PFSK-1 (cell line): ENCODE data around the gene HHLA2.

Experiments
- FOXP2 ChIP-seq: optimal IDR thresholded peaks from 2 replicates; pipeline ENCODE3; 2011; ENCODE audit warnings: borderline replicate concordance, control low read depth, inconsistent platforms; ENCODE audit not compliant: insufficient read depth; ENCODE audit errors: extremely low read length, extremely low read depth
- POLR2AphosphoS5 ChIP-seq: IDR thresholded peaks from 2 replicates; pipeline ENCODE4 v1.6.1; 2012; ENCODE audit warnings: low read depth, mild to moderate bottlenecking, control low read depth, low read length, moderate library complexity
- REST ChIP-seq, 2 experiments: IDR thresholded peaks; 2 replicates each; pipeline versions ENCODE4 v1.6.1 to v1.8.0; 2011 to 2012; ENCODE audit warnings: low read depth in 2 of 2, low read length in 2 of 2, control low read depth in 1 of 2, inconsistent platforms in 1 of 2, mild to moderate bottlenecking in 1 of 2, moderate library complexity in 1 of 2; ENCODE audit not compliant: insufficient read depth in 1 of 2
- SIN3A ChIP-seq: IDR thresholded peaks from 2 replicates; pipeline ENCODE4 v1.6.1; 2012; ENCODE audit warnings: mild to moderate bottlenecking, low read length, moderate library complexity, borderline replicate concordance; ENCODE audit not compliant: insufficient read depth
- TAF1 ChIP-seq: IDR thresholded peaks from 2 replicates; pipeline ENCODE4 v1.6.1; 2012; ENCODE audit warnings: low read length, control low read depth, borderline replicate concordance; ENCODE audit not compliant: insufficient read depth

Gene HHLA2

DNA sequence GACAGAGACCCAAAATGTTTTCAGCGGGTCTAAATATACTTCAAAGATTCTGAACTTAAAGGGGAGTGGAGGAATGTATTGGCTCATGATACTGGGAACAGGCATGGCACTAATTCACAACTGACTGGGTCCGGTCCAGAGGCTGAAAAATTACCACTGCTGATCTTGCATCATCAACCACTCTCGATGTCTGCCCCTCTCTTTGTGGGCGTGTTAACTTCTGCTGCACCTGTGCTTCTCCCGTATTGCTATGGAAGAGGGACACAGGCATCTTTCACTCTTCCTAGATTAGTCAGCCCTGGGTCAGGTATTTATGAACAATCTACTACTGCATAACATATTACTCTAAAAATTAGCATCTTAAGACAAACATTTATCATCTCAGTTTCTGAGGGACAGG, 33.2 kb downstream of the HHLA2 start:
- TF ChIP-seq FOXP2 (no peak), REST (IDR thresholded peaks at IDR 0.05; ENCODE audit: insufficient read depth in 1 of 2, low read depth in 2 of 2, low read length in 2 of 2) (no peak), TAF1 (no peak), SIN3A (no peak), POLR2AphosphoS5 (no peak)

DNA sequence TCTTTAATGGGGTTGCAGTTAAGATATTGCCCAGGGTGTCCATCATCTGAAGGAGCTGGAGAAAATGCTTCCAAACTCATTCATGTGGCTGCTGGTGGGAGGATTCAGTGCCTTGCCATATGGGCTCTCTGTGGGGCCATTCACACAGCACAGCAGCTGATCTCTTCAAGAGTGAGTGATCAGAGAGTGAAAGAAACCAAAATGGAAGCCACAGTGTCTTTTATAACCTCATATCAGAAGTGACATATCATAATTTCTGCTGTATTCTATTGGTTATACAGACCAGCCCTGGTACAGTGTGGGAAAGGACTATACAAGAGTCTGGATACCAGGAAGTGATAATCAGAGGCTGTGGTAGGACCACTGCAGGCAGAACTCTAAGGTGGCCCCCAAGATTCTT, 33.6 kb downstream of the HHLA2 start:
- no peak for TF ChIP-seq REST (IDR thresholded peaks at IDR 0.05; ENCODE audit: insufficient read depth in 1 of 2, low read depth in 2 of 2, low read length in 2 of 2)
- TF ChIP-seq POLR2AphosphoS5, result no peak
- TF ChIP-seq SIN3A, result no peak
- no peak for TF ChIP-seq FOXP2
- no peak for TF ChIP-seq TAF1

DNA sequence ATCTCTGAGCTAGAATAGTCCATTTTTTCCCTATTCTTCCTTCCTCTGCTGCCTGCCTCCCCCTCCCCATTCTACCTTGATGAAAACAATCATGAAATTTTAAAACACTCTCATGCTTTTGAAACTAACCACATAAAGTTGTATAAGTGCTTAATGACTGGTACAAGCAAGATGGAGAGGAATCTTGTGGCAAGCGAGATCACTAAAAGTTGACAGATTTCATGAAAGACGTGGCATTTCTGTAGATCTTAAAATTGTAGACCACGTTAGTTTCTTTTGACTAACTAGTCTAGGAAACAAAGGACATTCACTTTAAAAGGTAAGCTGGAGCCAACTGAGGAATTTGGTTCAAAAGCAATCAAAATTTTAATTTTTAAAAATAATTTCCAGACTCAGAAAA, 35.4 kb downstream of the HHLA2 start:
- no peak for TF ChIP-seq FOXP2
- no peak for TF ChIP-seq SIN3A
- no peak for TF ChIP-seq TAF1
- TF ChIP-seq REST (IDR thresholded peaks at IDR 0.05; ENCODE audit: insufficient read depth in 1 of 2, low read depth in 2 of 2, low read length in 2 of 2), result no peak
- no peak for TF ChIP-seq POLR2AphosphoS5

GRCh38 chr3:108333961-108334360, 37.6 kb downstream of the HHLA2 start:
- no peak for TF ChIP-seq SIN3A

- TF ChIP-seq POLR2AphosphoS5, result no peak
- no peak for TF ChIP-seq REST (IDR thresholded peaks at IDR 0.05; ENCODE audit: insufficient read depth in 1 of 2, low read depth in 2 of 2, low read length in 2 of 2)
- TF ChIP-seq TAF1, result no peak
- no peak for TF ChIP-seq SIN3A
- TF ChIP-seq FOXP2, result no peak
These were observed 38.4 kb downstream of the HHLA2 start for GRCh38 chr3:108334701-108335100.
